AG10803 (cell line): ENCODE measurements around the gene GYS2.

Experiments
- DNase-seq: peaks from one replicate; pipeline ENCODE4 v3.0.0; 2010; ENCODE audit warnings: low read depth
- H3K4me3 ChIP-seq: 2 replicates; pipeline ENCODE4 v1.5.1; 2011; ENCODE audit warnings: mild to moderate bottlenecking, low read length, control low read depth
- TF ChIP-seq, protein P1 (sequence below): conservative IDR thresholded peaks from 2 replicates; pipeline ENCODE4 v1.5.1; 2011; ENCODE audit warnings: mild to moderate bottlenecking, low read length, control low read depth, inconsistent platforms

The GYS2 gene

DNA sequence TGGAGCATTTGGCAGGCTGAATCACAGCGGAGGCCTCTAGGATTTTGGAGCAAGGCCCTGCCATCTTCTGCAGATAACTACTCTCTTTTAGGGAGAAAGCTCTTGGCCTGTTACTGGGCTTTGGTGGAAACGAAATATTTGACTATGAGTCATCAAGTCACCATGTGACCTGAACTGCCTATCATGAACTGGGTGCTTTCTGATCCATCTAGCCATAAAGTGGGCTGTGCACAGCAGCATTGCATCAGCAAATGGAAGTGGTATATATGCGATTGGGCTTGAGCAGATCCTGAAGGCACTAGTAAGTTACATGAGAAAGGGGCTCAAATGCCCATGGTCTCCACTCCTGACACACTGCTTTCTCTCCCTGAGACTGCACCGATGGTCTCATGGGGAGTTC is 21.1 kb downstream of the GYS2 start:
- no peak overlapping the region for H3K4me3 ChIP-seq
- no peak for DNase-seq

DNA sequence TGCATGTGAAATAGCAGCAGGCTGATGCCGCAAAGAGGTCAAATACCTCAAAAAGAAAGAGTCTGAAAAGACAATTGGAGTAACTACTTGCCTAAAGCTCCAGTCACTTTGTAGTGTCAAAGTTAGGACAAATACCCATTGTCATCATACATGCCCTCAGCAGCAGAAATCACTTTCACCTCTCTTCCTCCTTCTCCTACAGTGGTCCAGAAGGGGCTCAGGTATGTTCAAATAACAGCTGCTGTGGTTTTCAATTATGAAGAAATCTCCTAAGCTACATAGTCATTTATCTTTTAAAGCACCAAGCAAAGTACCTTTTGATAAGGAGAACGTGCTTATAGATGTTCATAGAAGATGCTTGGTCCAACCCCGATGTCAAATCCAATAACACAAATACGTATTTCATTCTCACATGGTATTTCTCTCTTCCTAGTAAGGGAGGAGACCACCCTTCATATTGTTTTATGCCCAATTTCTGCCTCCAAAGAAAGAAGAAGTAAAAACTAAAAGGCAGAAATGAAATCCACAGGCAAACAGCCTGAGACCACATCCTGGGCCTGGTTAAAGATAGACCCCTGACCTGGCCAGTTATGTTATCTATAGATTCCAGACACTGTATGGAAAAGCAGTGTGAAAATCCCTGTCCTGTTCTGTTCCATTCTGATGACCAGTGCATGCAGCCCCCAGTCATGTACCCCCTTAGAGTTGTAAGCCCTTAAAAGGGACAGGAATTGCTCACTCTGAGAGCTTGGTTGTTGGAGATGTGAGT is 23.7 kb downstream of the GYS2 start:
- TF ChIP-seq, protein P1, sequence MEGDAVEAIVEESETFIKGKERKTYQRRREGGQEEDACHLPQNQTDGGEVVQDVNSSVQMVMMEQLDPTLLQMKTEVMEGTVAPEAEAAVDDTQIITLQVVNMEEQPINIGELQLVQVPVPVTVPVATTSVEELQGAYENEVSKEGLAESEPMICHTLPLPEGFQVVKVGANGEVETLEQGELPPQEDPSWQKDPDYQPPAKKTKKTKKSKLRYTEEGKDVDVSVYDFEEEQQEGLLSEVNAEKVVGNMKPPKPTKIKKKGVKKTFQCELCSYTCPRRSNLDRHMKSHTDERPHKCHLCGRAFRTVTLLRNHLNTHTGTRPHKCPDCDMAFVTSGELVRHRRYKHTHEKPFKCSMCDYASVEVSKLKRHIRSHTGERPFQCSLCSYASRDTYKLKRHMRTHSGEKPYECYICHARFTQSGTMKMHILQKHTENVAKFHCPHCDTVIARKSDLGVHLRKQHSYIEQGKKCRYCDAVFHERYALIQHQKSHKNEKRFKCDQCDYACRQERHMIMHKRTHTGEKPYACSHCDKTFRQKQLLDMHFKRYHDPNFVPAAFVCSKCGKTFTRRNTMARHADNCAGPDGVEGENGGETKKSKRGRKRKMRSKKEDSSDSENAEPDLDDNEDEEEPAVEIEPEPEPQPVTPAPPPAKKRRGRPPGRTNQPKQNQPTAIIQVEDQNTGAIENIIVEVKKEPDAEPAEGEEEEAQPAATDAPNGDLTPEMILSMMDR: no peak

More for the DNA sequence above, 21.1 kb downstream of the GYS2 start:
- TF ChIP-seq, protein P1: no peak

DNA sequence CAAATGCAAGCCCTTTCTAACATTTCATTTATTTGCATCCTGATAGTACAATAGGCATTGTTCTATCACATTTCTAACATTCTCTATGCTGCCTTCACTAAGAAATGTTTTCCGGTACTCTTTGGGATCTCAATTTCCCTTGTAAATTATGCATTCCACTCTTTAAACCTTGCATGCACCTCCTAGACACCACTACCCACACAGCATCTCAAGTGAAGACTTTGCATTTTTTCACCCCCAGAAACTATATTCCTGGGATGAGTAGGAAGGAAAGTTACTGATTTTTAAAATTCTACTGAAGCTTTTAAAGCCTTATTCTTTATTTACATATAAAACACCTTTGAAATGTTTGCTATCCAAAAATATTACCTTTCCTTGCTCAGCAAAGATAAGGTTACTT is 27.1 kb downstream of the GYS2 start:
- H3K4me3 ChIP-seq: no peak overlapping the region
- DNase-seq: no peak
- TF ChIP-seq, protein P1: no peak

More for the DNA sequence above, 23.7 kb downstream of the GYS2 start:
- no peak overlapping the region for H3K4me3 ChIP-seq
- no peak for DNase-seq

DNA sequence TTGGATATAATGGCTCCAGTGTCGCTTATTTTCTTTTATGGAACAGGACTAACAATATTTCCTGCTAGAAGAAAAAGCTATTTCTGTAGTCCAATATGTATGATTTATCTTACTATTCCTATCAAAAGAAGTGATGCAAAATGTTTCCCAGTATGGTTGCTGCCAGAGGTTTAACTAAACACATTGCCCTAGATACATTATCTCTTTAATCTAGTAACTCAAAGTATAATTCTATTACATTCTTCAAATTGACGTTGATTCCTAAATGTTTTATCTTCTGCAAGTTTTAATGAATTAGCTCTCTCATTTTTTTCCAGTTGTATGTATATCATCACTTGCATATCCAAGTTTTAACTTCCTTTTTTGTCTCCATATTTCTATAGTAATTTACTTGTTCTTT is 28.2 kb downstream of the GYS2 start:
- TF ChIP-seq, protein P1: no peak
- H3K4me3 ChIP-seq: no peak overlapping the region
- no peak for DNase-seq

DNA sequence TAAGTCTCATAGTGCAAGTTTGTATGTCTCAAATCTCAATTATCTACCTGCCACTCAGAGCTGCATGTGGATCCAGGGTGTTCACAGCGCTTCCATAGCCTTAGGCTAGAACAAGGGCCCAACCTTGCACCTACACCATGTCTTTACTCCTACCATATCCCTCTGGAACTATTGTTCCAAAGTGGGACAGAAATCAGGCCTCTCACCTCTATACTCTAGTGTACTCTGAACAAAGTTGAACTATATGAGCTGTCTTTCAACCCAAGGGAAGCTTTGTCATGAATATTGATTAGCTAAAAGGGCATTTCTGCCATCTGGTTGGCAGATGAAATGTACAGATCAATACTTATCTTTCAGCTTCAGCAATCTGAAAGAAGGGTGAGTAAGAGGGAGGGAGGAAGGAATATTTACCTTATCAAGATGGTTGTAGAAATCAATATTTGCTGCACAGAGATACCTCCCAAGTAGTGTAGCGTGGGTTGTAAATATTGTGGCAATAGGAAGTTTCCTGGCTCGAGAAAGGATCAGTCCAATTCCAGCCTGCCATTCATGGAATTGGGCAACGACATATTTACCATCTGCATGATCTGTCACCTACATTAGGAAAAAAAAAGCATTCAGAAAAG is 30.8 kb downstream of the GYS2 start:
- H3K4me3 ChIP-seq: no peak overlapping the region
- TF ChIP-seq, protein P1: no peak

DNA sequence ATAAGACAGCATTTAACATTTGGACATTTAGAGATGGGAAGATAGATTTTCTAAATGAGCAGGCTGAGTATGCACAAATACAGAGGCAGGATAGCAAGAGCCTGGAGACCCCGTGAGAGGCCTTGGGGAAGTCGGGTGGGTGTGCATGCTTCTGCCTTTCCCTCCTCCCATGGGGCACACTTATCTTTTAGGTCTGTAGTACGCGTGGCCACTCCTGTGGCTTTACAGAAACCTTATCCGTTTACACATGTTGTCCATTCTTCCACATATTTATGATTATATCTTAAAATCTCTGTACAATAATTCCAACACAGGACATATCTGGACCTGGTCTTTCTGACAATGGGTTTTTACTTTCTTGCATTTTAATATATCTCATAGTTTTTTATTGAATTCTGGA is 33.6 kb downstream of the GYS2 start:
- TF ChIP-seq, protein P1: no peak
- no peak for DNase-seq
- H3K4me3 ChIP-seq: no peak overlapping the region

More for the DNA sequence above, 30.8 kb downstream of the GYS2 start:
- no peak for DNase-seq

DNA sequence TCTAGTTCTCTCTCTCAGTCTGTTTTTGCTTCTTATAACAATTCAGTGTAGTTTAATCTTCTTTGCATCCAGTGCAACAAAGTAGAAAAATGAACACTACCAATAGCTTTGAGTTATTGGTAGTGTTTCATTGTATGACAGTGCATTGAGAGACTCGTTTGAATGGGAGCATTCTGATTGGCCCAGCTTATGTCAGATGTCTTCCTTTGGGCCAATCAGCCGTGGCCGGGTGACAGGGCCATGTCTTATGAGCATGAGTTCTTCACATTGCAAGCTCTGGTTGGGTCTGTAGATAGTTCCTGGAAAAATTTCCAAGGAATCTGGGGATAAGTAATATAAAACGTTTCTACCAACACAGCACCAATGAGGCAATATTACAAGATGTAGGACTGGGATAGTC is 36.5 kb downstream of the GYS2 start:
- TF ChIP-seq, protein P1: no peak
- DNase-seq: no peak
- H3K4me3 ChIP-seq: no peak overlapping the region
